Left ventricle myocardium superior (tissue), 1 donor: Measurements from ENCODE around the gene KRT8. TPM values are rescaled to one million over a fixed set of nuclear protein-coding genes. Genes with fewer than 3 reads are reported as not detected.
A peak's percentile ranks its signal among the peaks of the same experiment; 100 is the strongest.
"Not testable (repeated sequence)": the region's sequence is repeated elsewhere in the genome, so short reads cannot be mapped to it uniquely, and the experiment has no call there.

Source experiments
- ATAC-seq: fragments of 200-7000 bp; cut with Tn5 transposase; one replicate; pipeline ENCODE4 v1.9.1; 2020; ENCODE audit warnings: mild to moderate bottlenecking, moderate library complexity
- DNase-seq: peaks from one replicate; pipeline ENCODE4 v3.0.0-alpha.2; 2020
- intact Hi-C: fragments of 100-400 bp; cut with micrococcal nuclease; formaldehyde crosslinking; loops from one replicate; pipeline ENCODE4 v1.11.0; 2022
- long read RNA-seq: library from polyadenylated mRNA; unstranded; transcript quantifications from one replicate; pipeline ENCODE4 v2.0.0, GENCODE V29; 2021
- total RNA-seq: library from RNA; stranded (reverse); fragmentation: NEBNext Ultra II Directional; extraction: Animal tissue kit (Norgen Biotek cat#: 25700); gene quantifications from one replicate; pipeline ENCODE4 v1.2.1, GENCODE V29; 2021
- donor health status: DM: no; HTN: yes; CAD: no; lungs with severe emphysema.

The KRT8 gene
- total RNA-seq: 100 TPM
- long read RNA-seq, partial matches to known transcripts: 296 of 301 reads
- long read RNA-seq, other reads (novel, unspliced or antisense): 4 of 301 reads

DNA sequence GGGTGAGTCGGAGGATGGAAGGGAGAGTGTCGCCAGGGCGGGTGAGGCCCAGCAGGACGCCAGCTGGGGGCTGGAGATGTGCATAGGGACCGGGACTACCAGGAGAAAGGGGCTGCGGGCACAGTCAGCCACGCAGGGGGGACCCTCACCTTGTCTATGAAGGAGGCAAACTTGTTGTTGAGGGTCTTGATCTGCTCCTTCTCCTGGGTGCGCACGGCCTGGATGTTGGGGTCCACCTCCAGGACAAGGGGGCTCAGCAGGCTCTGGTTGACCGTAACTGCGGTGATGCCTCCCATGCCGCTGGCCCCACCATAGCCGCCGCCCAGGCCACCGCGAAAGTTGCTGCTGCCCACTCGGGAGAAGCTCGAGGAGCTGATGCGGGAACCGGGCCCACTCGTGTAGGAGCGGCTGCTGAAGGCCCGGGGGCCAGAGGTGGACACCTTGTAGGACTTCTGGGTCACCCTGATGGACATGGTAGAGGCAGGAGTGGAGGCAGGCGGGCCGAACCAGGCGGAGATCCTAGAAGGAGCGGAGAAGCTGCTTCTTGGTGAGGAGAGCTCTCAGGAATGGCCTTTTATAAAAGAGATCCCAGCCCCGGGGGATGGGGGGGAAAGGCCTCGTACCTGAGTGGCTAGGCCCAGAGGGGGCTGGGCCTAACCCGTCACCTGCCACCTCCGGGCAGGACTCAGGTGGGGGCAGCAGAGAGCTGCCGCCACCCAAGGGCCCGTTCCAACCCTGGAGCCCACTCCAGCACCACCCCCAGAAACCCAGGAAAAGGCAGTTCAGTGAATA lies at the start of gene KRT8:
Gene KRT8, minus strand, starts transcription at position 568 of the 792 bp plus-strand sequence. Its CDS starts 95 bp downstream, at position 473.
- peak; percentile 68 for DNase-seq
- peak; percentile 79 for ATAC-seq
- intact Hi-C loops: not testable (repeated sequence)

GRCh38 chr12:52953181-52953841 lies 48.4 kb upstream of the KRT8 start:
- intact Hi-C loops: no loop called here
- ATAC-seq: no peak

GRCh38 chr12:52952076-52952801 lies 47.4 kb upstream of the KRT8 start:
- peak; percentile 30 for ATAC-seq
- intact Hi-C loops: no loop called here
- DNase-seq: peak; percentile 45

More at GRCh38 chr12:52953181-52953841, 48.4 kb upstream of the KRT8 start:
- DNase-seq: no peak

- intact Hi-C loops: no loop called here
- ATAC-seq (no peak), DNase-seq (no peak)
Observed at GRCh38 chr12:52951640-52952039, 46.8 kb upstream of the KRT8 start.

DNA sequence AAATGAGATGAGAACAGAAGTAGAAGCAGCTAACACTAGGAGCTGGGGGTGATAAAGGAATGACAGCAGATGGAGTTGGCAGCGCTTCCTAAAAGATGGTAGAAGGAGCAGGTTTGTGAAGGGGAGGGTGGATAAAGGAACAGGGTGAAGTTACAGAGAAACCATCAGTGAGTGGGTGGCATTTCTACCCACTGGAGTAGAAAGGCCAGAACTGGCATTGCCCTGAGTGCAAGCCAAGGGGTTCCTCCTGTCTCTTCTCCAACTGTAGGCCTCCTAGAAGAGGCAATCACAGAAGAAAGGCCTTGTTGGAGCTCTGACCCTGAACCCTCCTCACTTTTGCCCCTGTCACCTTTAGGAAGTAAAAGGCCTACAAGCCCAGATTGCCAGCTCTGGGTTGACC lies 46.2 kb upstream of the KRT8 start:
- DNase-seq (no peak), ATAC-seq (no peak)
- intact Hi-C loops: no loop called here

DNA sequence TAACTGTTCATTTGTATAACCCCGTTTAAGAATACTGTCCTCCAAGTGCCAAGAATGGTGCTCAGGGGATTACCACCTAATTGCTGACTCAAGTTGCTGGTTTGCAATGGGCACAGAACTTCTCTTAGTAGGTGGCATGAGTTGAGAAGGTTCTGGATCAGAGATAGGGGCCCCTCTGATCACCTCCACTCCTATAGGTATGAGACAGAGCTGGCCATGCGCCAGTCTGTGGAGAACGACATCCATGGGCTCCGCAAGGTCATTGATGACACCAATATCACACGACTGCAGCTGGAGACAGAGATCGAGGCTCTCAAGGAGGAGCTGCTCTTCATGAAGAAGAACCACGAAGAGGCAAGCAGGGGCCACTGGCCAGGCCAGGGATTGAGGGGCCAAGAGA lies 45.7 kb upstream of the KRT8 start:
- intact Hi-C loops: no loop called here
- no peak for ATAC-seq
- DNase-seq: no peak

DNA sequence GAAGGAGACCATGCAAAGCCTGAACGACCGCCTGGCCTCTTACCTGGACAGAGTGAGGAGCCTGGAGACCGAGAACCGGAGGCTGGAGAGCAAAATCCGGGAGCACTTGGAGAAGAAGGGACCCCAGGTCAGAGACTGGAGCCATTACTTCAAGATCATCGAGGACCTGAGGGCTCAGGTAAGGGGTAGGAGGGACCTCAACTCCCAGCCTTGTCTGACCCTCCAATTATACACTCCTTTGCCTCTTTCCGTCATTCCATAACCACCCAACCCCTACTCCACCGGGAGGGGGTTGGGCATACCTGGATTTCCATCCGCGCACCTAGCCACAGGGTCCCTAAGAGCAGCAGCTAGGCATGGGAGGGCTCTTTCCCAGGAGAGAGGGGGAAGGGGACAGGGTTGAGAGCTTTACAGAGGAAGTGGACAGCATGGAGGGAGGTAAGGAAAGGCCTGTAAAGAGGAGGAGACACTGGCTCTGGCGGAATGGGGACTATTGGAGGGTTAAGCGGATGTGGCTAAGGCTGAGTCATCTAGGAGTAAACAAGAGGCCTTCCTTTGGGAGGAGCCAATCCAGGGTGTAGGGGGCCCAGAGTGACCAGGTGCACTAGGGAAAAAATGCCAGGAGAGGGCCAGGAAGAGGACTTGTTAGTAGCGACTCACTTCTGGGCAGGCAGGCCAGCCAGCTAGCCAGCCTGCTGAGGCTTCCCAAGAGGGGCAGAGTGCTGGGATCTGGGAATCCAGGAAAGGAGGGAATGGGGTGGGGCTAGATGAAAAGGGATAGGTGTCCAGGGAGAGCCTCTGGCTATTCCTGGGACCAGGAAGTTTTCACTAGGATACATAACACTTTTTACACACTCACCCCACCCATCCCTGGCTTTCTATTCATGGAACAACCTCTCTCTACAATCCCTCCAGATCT lies 44.8 kb upstream of the KRT8 start:
- intact Hi-C loops: no loop called here

DNA sequence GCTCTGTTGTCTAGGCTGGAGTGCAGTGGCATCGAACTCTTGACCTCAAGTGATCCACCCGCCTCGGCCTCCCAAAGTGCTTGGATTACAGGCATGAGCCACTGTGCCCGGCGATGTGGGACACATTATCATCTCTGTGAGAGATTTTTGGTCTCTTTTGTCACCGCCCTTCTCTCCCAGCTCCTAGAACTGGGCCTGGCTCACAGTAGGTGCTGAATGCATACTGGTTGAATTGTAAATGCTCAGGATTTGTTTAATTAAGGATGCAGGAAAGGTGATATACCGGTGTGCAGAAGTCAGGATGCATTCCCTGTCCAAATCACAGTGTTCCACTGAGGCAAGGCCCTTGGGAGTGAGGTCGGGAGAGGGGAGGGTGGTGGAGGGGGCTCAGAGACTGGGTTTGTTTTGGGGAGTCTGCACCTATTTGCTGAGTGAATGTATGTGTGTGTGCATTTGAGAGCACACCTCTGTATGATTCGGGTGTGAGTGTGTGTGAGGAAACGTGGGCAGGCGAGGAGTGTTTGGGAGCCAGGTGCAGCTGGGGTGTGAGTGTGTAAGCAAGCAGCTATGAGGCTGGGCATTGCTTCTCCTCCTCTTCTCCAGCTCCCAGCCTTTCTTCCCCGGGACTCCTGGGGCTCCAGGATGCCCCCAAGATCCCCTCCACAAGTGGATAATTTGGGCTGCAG lies 43.0 kb upstream of the KRT8 start:
- ATAC-seq: no peak

More for the DNA sequence above, 44.8 kb upstream of the KRT8 start:
- ATAC-seq (peak; percentile 40), DNase-seq (no peak)

DNA sequence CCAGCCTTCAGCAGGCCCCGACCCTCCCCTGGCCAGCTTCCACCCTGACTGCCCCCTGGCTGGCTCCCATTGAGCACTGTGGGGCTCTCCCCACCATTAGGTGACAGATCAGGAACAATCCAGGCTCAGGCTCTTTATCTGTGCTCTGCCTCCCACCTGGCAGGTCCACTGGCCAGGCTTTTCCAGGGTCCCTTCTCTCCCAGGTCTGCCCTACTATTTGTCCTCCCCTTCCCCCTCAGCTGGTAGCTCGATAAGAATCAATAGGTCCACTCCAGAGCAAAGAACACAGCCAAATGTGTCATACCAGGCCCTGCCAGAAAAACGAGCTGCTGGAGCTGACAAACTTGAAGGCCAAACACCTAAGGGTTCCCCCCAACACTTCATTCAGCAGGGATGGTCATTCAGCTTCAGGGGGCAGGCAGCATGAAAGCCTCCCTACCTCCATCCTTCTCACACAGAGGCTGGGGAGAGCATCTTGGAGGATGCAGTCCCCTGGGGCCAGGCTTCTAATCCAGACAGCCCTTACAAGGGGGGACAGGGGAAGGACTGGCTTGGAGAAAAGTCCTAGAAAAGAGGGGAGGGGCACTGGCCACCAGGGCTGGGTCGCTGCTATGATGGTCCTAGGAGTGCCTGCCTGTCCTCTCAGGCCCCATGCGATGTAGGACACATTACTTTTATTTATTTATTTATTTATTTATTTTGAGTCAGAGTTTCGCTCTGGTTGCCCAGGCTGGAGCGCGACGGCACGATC lies 42.1 kb upstream of the KRT8 start:
- intact Hi-C loops: no loop called here
- DNase-seq (no peak), ATAC-seq (no peak)

More for the DNA sequence above, 43.0 kb upstream of the KRT8 start:
- no peak for DNase-seq
- intact Hi-C loops: no loop called here

- DNase-seq (no peak), ATAC-seq (no peak)
- intact Hi-C loops: no loop called here
Observed at GRCh38 chr12:52946334-52946733, 41.5 kb upstream of the KRT8 start.

GRCh38 chr12:52945389-52946232 lies 40.7 kb upstream of the KRT8 start:
- DNase-seq (no peak), ATAC-seq (peak; percentile 20)
- intact Hi-C loops: no loop called here

DNA sequence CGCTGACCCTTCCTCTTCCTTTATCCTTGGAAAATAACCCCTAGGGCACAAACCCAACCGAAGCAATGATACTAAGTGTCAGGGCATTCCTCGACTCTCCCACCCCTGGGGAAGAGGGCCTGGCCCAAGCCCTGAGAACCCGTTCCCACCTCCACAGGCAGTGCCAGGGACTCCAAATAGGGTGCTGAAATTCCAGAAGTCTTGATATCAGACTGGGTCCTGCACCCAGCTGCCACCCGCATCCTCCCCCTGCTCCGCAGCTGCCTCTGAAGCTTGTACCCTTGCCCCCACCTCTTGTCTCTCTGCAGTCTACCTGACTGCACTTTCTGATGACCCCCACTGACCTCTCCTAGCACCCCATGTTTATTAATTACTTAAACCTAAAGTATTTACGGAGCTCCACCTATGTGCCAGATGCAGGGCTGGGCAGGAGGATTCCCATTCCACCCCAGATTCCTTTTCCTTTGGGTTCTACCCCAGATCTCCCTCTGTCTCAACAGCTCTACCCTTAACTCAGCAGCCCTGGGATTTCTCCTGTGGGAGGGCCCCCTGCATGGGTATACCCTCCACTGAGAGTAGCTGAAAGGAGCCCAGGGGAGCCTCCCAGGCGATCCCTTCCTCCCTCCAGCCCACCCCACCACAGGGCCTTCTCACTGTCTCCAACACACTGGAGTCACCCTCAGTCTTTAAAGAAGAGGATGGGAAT lies 40.0 kb upstream of the KRT8 start:
- intact Hi-C loops: no loop called here
- DNase-seq (no peak), ATAC-seq (no peak)

GRCh38 chr12:52942901-52943181 lies 38.0 kb upstream of the KRT8 start:
- ATAC-seq (no peak), DNase-seq (no peak)
- intact Hi-C loops: no loop called here

GRCh38 chr12:52942066-52942900 lies 37.4 kb upstream of the KRT8 start:
- intact Hi-C loops: no loop called here
- no peak for ATAC-seq

GRCh38 chr12:52929538-52929937 lies 24.7 kb upstream of the KRT8 start:
- intact Hi-C loops: no loop called here
- ATAC-seq (no peak), DNase-seq (no peak)

More at GRCh38 chr12:52942066-52942900, 37.4 kb upstream of the KRT8 start:
- DNase-seq: no peak
